Stimulated activated CD8-positive, alpha-beta memory T cell treated with anti-CD3 and anti-CD28 coated beads, Interleukin-15, amount 100 ng/mL, for 24 hours (primary cell): Measurements from ENCODE around the gene PPIH.
"Not testable (repeated sequence)": the region's sequence is repeated elsewhere in the genome, so short reads cannot be mapped to it uniquely, and the experiment has no call there.

Source experiments
- DNase-seq: peaks from one replicate; pipeline ENCODE4 v3.0.0-alpha.2; 2020; ENCODE audit warnings: low read depth

Gene PPIH

GRCh38 chr1:42657981-42658876 lies at the start of gene PPIH:
PPIH (plus strand) TSS chr1:42658423; CDS start chr1:42658447, 24 bp downstream.
- peak; percentile 82 for DNase-seq

GRCh38 chr1:42613803-42614131 lies 44.5 kb upstream of the PPIH start:
- no peak for DNase-seq

GRCh38 chr1:42618866-42619265 lies 39.4 kb upstream of the PPIH start:
- DNase-seq = no peak

GRCh38 chr1:42620307-42620706 lies 37.9 kb upstream of the PPIH start:
- no peak for DNase-seq

- DNase-seq = not testable (repeated sequence)
These were observed 37.0 kb upstream of the PPIH start for GRCh38 chr1:42621180-42621579.

- DNase-seq = not testable (repeated sequence)
These were observed 31.0 kb upstream of the PPIH start for GRCh38 chr1:42627205-42627604.

- DNase-seq = no peak
These were observed 19.1 kb upstream of the PPIH start for GRCh38 chr1:42639116-42639515.

- no peak for DNase-seq
These were observed 12.2 kb upstream of the PPIH start for GRCh38 chr1:42646056-42646455.

GRCh38 chr1:42657201-42657600 lies 1.0 kb upstream of the PPIH start:
- no peak for DNase-seq

GRCh38 chr1:42658877-42659337 lies 684 bp downstream of the PPIH start:
- DNase-seq = no peak

GRCh38 chr1:42660907-42661500 lies 2.8 kb downstream of the PPIH start:
- DNase-seq = no peak

GRCh38 chr1:42669936-42670335 lies 11.7 kb downstream of the PPIH start:
- DNase-seq = no peak

GRCh38 chr1:42670425-42670824 lies 12.2 kb downstream of the PPIH start:
- DNase-seq = no peak

GRCh38 chr1:42674214-42674613 lies 16.0 kb downstream of the PPIH start:
- DNase-seq = no peak

GRCh38 chr1:42674682-42675081 lies 16.5 kb downstream of the PPIH start:
- DNase-seq = no peak

GRCh38 chr1:42675467-42675866 lies 17.2 kb downstream of the PPIH start:
- no peak for DNase-seq

GRCh38 chr1:42676534-42677087 lies 18.4 kb downstream of the PPIH start:
- DNase-seq = no peak

- DNase-seq = no peak
These were observed 21.3 kb downstream of the PPIH start for GRCh38 chr1:42679364-42679983.

- DNase-seq = no peak
These were observed 21.8 kb downstream of the PPIH start for GRCh38 chr1:42680055-42680454.

GRCh38 chr1:42680921-42681683 lies 22.9 kb downstream of the PPIH start:
- DNase-seq = no peak

- peak; percentile 75 for DNase-seq
These were observed 23.7 kb downstream of the PPIH start, which contains the start of gene YBX1 for GRCh38 chr1:42681741-42682483. YBX1 (plus strand) TSS chr1:42682418; CDS start chr1:42682566, 148 bp downstream.
